ENCODE data around the gene HDHD5.

The HDHD5 gene

DNA sequence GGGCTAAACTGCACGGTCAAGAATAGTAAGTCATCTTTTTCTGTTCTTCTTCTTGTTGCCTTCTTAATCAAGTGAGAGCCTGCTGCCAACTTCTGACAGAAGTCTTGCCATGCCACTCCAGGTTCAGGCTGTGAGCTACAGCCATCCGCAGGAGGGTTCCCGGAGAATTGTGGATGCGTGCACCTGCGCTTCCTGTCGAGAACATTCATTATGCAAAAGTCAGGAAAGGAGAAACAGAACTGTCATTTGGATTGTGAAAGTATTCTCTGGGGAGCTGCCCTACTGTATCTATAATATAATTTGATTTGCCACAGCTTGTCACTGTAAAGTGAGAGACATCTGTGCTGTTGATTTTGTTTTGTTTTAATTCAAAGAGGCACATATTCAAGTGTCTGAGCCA lies 62.0 kb downstream of the HDHD5 start:
- DNase-seq (ENCODE audit: low spot score), result peak; percentile 5
- TF ChIP-seq, protein P1, sequence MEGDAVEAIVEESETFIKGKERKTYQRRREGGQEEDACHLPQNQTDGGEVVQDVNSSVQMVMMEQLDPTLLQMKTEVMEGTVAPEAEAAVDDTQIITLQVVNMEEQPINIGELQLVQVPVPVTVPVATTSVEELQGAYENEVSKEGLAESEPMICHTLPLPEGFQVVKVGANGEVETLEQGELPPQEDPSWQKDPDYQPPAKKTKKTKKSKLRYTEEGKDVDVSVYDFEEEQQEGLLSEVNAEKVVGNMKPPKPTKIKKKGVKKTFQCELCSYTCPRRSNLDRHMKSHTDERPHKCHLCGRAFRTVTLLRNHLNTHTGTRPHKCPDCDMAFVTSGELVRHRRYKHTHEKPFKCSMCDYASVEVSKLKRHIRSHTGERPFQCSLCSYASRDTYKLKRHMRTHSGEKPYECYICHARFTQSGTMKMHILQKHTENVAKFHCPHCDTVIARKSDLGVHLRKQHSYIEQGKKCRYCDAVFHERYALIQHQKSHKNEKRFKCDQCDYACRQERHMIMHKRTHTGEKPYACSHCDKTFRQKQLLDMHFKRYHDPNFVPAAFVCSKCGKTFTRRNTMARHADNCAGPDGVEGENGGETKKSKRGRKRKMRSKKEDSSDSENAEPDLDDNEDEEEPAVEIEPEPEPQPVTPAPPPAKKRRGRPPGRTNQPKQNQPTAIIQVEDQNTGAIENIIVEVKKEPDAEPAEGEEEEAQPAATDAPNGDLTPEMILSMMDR (IDR thresholded peaks at IDR 0.05; ENCODE audit: extremely low read depth, missing control alignments), result no peak

DNA sequence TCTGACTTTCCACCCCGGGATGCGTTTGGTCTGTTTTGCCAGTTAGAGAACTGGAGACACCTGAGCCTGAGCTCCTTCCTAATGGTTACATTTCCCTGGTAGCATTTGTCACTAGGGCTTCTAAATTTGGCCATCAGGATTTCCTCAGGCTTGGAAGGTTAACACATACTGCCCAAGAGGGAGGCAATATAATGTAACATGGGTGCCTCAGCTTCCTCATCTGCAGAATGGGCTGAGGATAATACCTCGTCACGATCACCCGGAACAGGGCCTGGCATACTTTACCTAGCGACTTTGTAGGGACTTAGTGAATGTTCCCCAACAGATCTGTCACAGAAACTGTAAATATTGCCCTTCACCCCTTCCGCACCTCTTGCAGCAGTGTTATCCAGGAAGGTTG lies 63.0 kb downstream of the HDHD5 start:
- DNase-seq (ENCODE audit: low spot score), result no peak
- TF ChIP-seq, protein P1 (IDR thresholded peaks at IDR 0.05; ENCODE audit: extremely low read depth, missing control alignments), result no peak

DNA sequence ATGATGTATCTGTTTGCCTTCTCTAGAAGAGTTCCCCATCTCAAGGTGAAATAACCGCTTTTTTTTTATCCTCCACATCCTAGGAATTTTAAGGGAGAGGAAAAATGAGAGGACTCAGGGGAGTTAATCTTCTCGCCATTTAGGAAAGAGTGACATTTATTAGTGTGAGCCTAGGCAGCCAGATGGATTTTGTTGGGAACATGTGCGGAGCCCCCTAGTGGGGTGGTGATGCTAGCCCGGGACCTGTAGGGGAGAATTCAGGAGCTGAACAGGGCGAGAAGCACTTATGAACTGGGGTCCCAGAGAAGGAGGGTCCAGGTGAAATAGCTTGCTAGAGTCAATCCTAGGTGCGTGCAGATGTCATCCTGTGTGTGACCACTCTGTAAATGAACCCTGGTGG lies 63.5 kb downstream of the HDHD5 start:
- DNase-seq (ENCODE audit: low spot score), result no peak
- TF ChIP-seq, protein P1 (IDR thresholded peaks at IDR 0.05; ENCODE audit: extremely low read depth, missing control alignments), result no peak

DNA sequence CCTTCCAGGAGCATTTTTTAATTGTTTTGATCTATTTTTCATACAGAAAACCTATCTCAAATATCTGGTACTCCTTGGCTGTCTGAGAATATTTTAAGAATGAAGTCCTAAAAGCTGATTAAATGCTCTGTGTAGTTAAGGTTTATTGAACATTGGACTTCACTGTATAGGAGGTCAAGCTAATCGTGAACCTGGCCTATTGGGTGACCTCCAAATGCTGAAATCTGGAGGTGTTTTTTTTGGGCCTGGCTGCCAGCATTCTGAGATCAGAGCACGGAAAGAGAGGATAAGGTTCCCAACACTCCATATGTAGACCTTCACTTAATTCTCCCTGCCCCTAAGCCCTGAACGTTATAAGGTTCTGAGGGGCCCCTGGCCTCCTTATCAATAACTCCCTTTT lies 66.0 kb downstream of the HDHD5 start:
- TF ChIP-seq, protein P1 (IDR thresholded peaks at IDR 0.05; ENCODE audit: extremely low read depth, missing control alignments), result no peak
- no peak for DNase-seq (ENCODE audit: low spot score)

DNA sequence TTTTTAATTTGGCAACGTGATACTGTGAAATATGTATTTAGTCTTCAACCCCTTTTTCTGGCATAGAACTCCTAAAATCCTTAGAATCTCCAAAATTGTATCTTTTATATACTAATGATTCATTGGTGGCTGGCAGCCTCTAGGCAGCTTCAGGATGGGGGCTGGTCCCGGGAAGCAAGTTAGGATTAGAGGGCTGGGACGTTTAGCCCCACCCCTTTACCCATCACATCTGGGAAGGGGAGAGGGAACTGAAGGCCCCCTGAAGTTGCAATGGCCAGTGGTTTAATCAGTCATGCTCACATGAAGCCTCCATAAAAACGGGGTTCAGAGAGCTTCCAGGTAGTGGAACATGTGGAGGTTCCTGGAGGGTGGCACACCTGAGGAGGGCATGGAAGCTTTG lies 67.2 kb downstream of the HDHD5 start:
- no peak for DNase-seq (ENCODE audit: low spot score)
- TF ChIP-seq, protein P1 (IDR thresholded peaks at IDR 0.05; ENCODE audit: extremely low read depth, missing control alignments), result no peak

DNA sequence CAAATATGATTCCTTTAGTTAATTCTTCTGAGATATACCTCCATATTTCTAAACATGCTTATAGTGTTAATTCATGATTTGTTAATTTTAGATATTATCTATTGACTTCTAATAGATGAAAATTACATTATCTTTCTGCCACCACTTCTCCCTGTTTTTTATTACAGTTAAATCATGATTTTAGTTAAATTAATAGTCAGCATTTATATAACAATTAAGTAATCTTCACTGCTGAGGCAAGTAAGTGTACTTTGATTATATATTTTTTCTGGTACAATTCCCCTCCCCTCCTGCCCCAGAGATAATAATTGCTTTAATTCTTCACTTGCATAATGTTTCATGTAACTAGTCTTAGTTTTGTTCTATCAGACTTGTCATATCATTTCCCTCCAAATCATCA lies 68.5 kb downstream of the HDHD5 start:
- DNase-seq (ENCODE audit: low spot score), result no peak
- TF ChIP-seq, protein P1 (IDR thresholded peaks at IDR 0.05; ENCODE audit: extremely low read depth, missing control alignments), result no peak
